HEK293 (cell line): Measurements from ENCODE around the gene MED13L.

Source experiments
- CTCF ChIA-PET: fragments of 350-600 bp; formaldehyde crosslinking; extraction: SDS; loops from one replicate; lab custom pipeline; 2021; ENCODE audit warnings: antibody characterized with exemption; lab: Yijun Ruan, JAX
- POLR2A ChIA-PET: fragments of 300-600 bp; formaldehyde crosslinking; extraction: SDS; loops from one replicate; lab custom pipeline; 2020; ENCODE audit warnings: antibody characterized with exemption, inconsistent platforms; lab: Yijun Ruan, JAX
- H3K27ac ChIP-seq: fragments of 200-500 bp; sonication (Bioruptor generic); 2 replicates; pipeline ENCODE4 v1.5.1; 2014; ENCODE audit warnings: low read depth, low read length, control low read depth, inconsistent platforms; ENCODE audit errors: extremely low read depth
- H3K36me3 ChIP-seq, 2 experiments: fragments of 200-500 bp in 1 of 2; sonication (Bioruptor generic) in 1 of 2; 1 replicate in 1 of 2; 2 replicates in 1 of 2; pipeline ENCODE4 v1.5.1; 2014 to 2017; ENCODE audit warnings: inconsistent platforms in 2 of 2, low read length in 2 of 2; ENCODE audit not compliant: control insufficient read depth in 2 of 2, insufficient read depth in 1 of 2
- H3K4me1 ChIP-seq: fragments of 200-500 bp; sonication (Bioruptor generic); 2 replicates; pipeline ENCODE4 v1.5.1; 2014; ENCODE audit warnings: mild to moderate bottlenecking, low read length, inconsistent platforms; ENCODE audit not compliant: control insufficient read depth, insufficient read depth
- H3K4me3 ChIP-seq: 2 replicates; pipeline ENCODE4 v1.5.1; 2011; ENCODE audit warnings: low read depth, mild to moderate bottlenecking, control low read depth, low read length, moderate library complexity
- H3K9me3 ChIP-seq: fragments of 200-500 bp; sonication (Bioruptor generic); 2 replicates; pipeline ENCODE4 v1.5.1; 2014; ENCODE audit warnings: low read depth, low read length, inconsistent platforms; ENCODE audit not compliant: control insufficient read depth, insufficient read depth
- FEZF1 ChIP-seq: fragments of 450-650 bp; formaldehyde crosslinking; IDR thresholded peaks from 2 replicates; pipeline ENCODE4 v1.5.1; 2016; ENCODE audit warnings: missing biosample characterization, missing genetic modification characterization
- GFI1B ChIP-seq: fragments of 450-650 bp; formaldehyde crosslinking; IDR thresholded peaks from 2 replicates; pipeline ENCODE4 v1.5.1; 2016; ENCODE audit warnings: missing biosample characterization, missing genetic modification characterization
- OVOL3 ChIP-seq: fragments of 450-650 bp; formaldehyde crosslinking; IDR thresholded peaks from 2 replicates; pipeline ENCODE4 v1.5.1; 2016; ENCODE audit warnings: missing biosample characterization, missing genetic modification characterization
- SCRT1 ChIP-seq: fragments of 450-650 bp; formaldehyde crosslinking; IDR thresholded peaks from 2 replicates; pipeline ENCODE4 v1.5.1; 2016; ENCODE audit warnings: missing biosample characterization, missing genetic modification characterization, borderline replicate concordance
- ZBTB8A ChIP-seq: fragments of 450-650 bp; formaldehyde crosslinking; IDR thresholded peaks from 2 replicates; pipeline ENCODE4 v1.5.1; 2016; ENCODE audit warnings: missing biosample characterization, missing genetic modification characterization
- ZNF112 ChIP-seq: fragments of 450-650 bp; formaldehyde crosslinking; IDR thresholded peaks from 2 replicates; pipeline ENCODE4 v1.5.0; 2017; ENCODE audit warnings: missing biosample characterization, missing genetic modification characterization
- ZNF138 ChIP-seq: fragments of 450-650 bp; formaldehyde crosslinking; IDR thresholded peaks from 2 replicates; pipeline ENCODE4 v1.5.1; 2016; ENCODE audit warnings: missing biosample characterization, missing genetic modification characterization, borderline replicate concordance
- ZNF202 ChIP-seq: fragments of 450-650 bp; formaldehyde crosslinking; IDR thresholded peaks from 2 replicates; pipeline ENCODE4 v1.5.1; 2016; ENCODE audit warnings: missing biosample characterization, missing genetic modification characterization, borderline replicate concordance
- ZNF239 ChIP-seq: fragments of 450-650 bp; formaldehyde crosslinking; IDR thresholded peaks from 2 replicates; pipeline ENCODE4 v1.5.1; 2016; ENCODE audit warnings: missing biosample characterization, missing genetic modification characterization
- ZNF302 ChIP-seq: fragments of 450-650 bp; formaldehyde crosslinking; IDR thresholded peaks from 2 replicates; pipeline ENCODE4 v1.5.1; 2016; ENCODE audit warnings: missing biosample characterization, missing genetic modification characterization, low read depth
- ZNF416 ChIP-seq: fragments of 450-650 bp; formaldehyde crosslinking; IDR thresholded peaks from 2 replicates; pipeline ENCODE4 v1.5.1; 2016; ENCODE audit warnings: missing biosample characterization, missing genetic modification characterization
- ZNF501 ChIP-seq: fragments of 450-650 bp; formaldehyde crosslinking; IDR thresholded peaks from 2 replicates; pipeline ENCODE4 v1.5.1; 2016; ENCODE audit warnings: missing biosample characterization, missing genetic modification characterization
- ZNF558 ChIP-seq: fragments of 450-650 bp; formaldehyde crosslinking; IDR thresholded peaks from 2 replicates; pipeline ENCODE4 v1.5.1; 2016; ENCODE audit warnings: missing biosample characterization, missing genetic modification characterization
- ZNF585B ChIP-seq: fragments of 450-650 bp; formaldehyde crosslinking; IDR thresholded peaks from 2 replicates; pipeline ENCODE4 v1.5.1; 2016; ENCODE audit warnings: missing biosample characterization, missing genetic modification characterization
- ZNF596 ChIP-seq: fragments of 450-650 bp; IDR thresholded peaks from 2 replicates; pipeline ENCODE4 v1.5.0; 2018; ENCODE audit warnings: missing biosample characterization, mild to moderate bottlenecking, missing genetic modification characterization, moderate library complexity
- ZNF621 ChIP-seq: fragments of 450-650 bp; formaldehyde crosslinking; IDR thresholded peaks from 2 replicates; pipeline ENCODE4 v1.5.1; 2017; ENCODE audit warnings: missing biosample characterization, missing genetic modification characterization
- ZNF777 ChIP-seq: fragments of 450-650 bp; formaldehyde crosslinking; IDR thresholded peaks from 2 replicates; pipeline ENCODE4 v1.5.1; 2017; ENCODE audit warnings: missing biosample characterization, missing genetic modification characterization, borderline replicate concordance
- ZNF830 ChIP-seq: fragments of 450-650 bp; IDR thresholded peaks from 2 replicates; pipeline ENCODE4 v1.5.0; 2018; ENCODE audit warnings: missing biosample characterization, missing genetic modification characterization, low read depth, mild to moderate bottlenecking, moderate library complexity
- TF ChIP-seq, protein P1 (sequence below): fragments of 450-650 bp; formaldehyde crosslinking; IDR thresholded peaks from 2 replicates; pipeline ENCODE4 v1.5.1; 2017; ENCODE audit warnings: missing biosample characterization, missing genetic modification characterization
- TF ChIP-seq, protein P2 (sequence below): fragments of 450-650 bp; formaldehyde crosslinking; IDR thresholded peaks from 2 replicates; pipeline ENCODE4 v1.5.1; 2016; ENCODE audit warnings: missing biosample characterization, missing genetic modification characterization, borderline replicate concordance

Gene MED13L

GRCh38 chr12:116156614-116157013 lies 120.9 kb downstream of the MED13L start (continued):
- TF ChIP-seq FEZF1 (tag by site-specific recombination) (peak; percentile 35), ZNF239 (tag by site-specific recombination) (no peak), ZNF112 (tag by site-specific recombination) (no peak)

DNA sequence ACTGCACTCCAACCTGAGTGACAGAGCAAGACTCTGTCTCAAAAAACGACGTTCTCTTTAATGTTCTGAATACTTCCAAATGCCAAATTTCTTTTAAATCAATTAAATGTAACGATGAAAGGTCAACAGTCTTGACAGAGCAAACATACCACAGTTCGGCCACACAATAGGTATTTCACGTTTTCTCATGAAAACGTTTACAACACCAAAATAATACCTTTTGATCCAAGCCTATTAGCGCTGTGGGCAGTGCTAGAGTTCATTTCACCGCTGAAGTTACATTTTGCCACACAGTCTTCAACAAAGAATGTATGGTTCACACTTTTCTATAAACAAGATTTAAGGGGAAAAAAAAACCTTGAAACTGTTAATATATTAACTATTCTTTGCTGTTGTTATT lies 122.1 kb downstream of the MED13L start:
- Histone ChIP-seq H3K4me1 (peaks cover 58% of the 10 kb centered on the region), H3K27ac (no peak overlapping the region)
- TF ChIP-seq ZNF596 (tag by site-specific recombination) = 0 out of 2 replicates have a peak, but pooled peaks have one; percentile 14
- TF ChIP-seq, protein P1, sequence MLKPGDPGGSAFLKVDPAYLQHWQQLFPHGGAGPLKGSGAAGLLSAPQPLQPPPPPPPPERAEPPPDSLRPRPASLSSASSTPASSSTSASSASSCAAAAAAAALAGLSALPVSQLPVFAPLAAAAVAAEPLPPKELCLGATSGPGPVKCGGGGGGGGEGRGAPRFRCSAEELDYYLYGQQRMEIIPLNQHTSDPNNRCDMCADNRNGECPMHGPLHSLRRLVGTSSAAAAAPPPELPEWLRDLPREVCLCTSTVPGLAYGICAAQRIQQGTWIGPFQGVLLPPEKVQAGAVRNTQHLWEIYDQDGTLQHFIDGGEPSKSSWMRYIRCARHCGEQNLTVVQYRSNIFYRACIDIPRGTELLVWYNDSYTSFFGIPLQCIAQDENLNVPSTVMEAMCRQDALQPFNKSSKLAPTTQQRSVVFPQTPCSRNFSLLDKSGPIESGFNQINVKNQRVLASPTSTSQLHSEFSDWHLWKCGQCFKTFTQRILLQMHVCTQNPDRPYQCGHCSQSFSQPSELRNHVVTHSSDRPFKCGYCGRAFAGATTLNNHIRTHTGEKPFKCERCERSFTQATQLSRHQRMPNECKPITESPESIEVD (tag by site-specific recombination) = 0 out of 2 replicates have a peak, but pooled peaks have one; percentile 6
- TF ChIP-seq ZNF777 (tag by site-specific recombination) = no peak
- TF ChIP-seq, all 188 proteins: peak for 2
- Histone ChIP-seq H3K9me3 (no peaks in the 10 kb centered on the region), H3K36me3 (no peaks in the 10 kb centered on the region), H3K4me3 (no peak overlapping the region)
- POLR2A ChIA-PET = no interaction called here
- CTCF ChIA-PET = no interaction called here

DNA sequence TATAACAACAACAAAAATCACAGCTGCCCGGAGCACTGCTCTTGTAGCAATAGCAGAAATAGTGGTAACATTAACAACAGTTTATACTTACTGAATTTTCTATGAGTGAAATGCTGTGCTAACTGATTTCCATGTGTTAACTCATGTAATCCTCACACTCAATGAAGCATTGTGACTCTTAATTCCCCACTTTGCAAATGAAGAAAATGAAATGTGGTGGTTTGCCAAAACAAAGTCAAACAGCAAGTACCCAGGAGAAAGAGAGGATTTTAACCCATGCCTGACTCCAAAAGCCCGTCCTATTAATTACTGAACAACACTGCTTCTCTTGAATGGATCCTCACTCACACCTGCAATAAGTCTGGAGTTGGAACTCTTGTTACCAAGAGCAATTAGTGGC lies 123.5 kb downstream of the MED13L start:
- Histone ChIP-seq H3K9me3 (no peaks in the 10 kb centered on the region), H3K36me3 (no peaks in the 10 kb centered on the region), H3K4me3 (no peak overlapping the region), H3K4me1 (peaks cover 61% of the 10 kb centered on the region), H3K27ac (no peak overlapping the region; the same call in 1 of the 2 replicates)
- ChIA-PET CTCF (no interaction called here), POLR2A (no interaction called here)
- no peak for TF ChIP-seq ZNF138 (tag by site-specific recombination)
- TF ChIP-seq, protein P1 (tag by site-specific recombination) = peak; percentile 1; the same call in 1 of the 2 replicates

DNA sequence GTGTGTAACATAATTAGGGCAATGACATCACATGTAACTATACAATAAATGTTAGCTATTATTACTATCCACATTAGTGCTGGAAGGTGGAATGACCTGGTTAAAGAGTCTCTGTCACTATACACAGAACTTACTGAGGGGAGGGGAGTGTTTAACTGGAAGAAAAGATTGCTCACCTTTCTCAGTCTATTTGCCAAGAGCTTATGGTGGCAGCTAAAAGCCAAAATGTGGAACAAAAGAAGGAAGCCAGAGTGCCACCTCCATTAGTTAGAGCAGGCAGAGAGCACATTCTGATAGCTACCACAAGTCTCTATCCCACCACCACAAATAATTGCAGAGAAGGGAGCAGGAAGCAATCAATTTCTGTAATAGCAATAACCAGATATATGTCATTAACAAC lies 124.4 kb downstream of the MED13L start:
- no peak overlapping the region for H3K27ac ChIP-seq
- no peaks in the 10 kb centered on the region for H3K9me3 ChIP-seq
- TF ChIP-seq ZNF621 (tag by site-specific recombination) = no peak
- no peak for TF ChIP-seq ZNF830
- peak; percentile 78 for TF ChIP-seq FEZF1 (tag by site-specific recombination)
- no peak for TF ChIP-seq ZNF585B
- TF ChIP-seq ZNF302 (tag by site-specific recombination) = no peak
- TF ChIP-seq ZNF202 = no peak
- no peak for TF ChIP-seq ZNF558 (tag by site-specific recombination)
- ChIA-PET CTCF (interaction anchor here (0.8 kb wide), 1 partner anchor 83 kb away, joined by 3 read pairs; no protein-coding TSS in a partner anchor), POLR2A (no interaction called here)
- no peaks in the 10 kb centered on the region for H3K36me3 ChIP-seq
- peaks cover 58% of the 10 kb centered on the region for H3K4me1 ChIP-seq
- no peak overlapping the region for H3K4me3 ChIP-seq

- ChIA-PET CTCF (no interaction called here), POLR2A (no interaction called here)
- H3K27ac ChIP-seq = no peak overlapping the region
- H3K9me3 ChIP-seq = no peaks in the 10 kb centered on the region
- H3K4me1 ChIP-seq = peaks cover 54% of the 10 kb centered on the region
- H3K36me3 ChIP-seq = no peaks in the 10 kb centered on the region
- H3K4me3 ChIP-seq = no peak overlapping the region
- TF ChIP-seq SCRT1 (no peak), ZNF777 (tag by site-specific recombination) (no peak), ZBTB8A (no peak), GFI1B (tag by site-specific recombination) (no peak), OVOL3 (tag by site-specific recombination) (no peak), ZNF501 (tag by site-specific recombination) (no peak), ZNF416 (tag by site-specific recombination) (no peak), ZNF202 (no peak)
- TF ChIP-seq, protein P2, sequence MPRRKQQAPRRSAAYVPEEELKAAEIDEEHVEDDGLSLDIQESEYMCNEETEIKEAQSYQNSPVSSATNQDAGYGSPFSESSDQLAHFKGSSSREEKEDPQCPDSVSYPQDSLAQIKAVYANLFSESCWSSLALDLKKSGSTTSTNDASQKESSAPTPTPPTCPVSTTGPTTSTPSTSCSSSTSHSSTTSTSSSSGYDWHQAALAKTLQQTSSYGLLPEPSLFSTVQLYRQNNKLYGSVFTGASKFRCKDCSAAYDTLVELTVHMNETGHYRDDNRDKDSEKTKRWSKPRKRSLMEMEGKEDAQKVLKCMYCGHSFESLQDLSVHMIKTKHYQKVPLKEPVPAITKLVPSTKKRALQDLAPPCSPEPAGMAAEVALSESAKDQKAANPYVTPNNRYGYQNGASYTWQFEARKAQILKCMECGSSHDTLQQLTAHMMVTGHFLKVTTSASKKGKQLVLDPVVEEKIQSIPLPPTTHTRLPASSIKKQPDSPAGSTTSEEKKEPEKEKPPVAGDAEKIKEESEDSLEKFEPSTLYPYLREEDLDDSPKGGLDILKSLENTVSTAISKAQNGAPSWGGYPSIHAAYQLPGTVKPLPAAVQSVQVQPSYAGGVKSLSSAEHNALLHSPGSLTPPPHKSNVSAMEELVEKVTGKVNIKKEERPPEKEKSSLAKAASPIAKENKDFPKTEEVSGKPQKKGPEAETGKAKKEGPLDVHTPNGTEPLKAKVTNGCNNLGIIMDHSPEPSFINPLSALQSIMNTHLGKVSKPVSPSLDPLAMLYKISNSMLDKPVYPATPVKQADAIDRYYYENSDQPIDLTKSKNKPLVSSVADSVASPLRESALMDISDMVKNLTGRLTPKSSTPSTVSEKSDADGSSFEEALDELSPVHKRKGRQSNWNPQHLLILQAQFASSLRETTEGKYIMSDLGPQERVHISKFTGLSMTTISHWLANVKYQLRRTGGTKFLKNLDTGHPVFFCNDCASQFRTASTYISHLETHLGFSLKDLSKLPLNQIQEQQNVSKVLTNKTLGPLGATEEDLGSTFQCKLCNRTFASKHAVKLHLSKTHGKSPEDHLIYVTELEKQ (tag by site-specific recombination) = no peak
Observed at GRCh38 chr12:116152268-116152667, 125.2 kb downstream of the MED13L start.
